ENCODE results near the gene NF2.
"Not testable (repeated sequence)": the region's sequence is repeated elsewhere in the genome, so short reads cannot be mapped to it uniquely, and the experiment has no call there.

The NF2 gene

GRCh38 chr22:29596408-29596807 is 7.0 kb upstream of the NF2 start:
- DNase-seq (ENCODE audit: low read depth), result no peak

- not testable (repeated sequence) for DNase-seq (ENCODE audit: low read depth)
These were observed 5.4 kb upstream of the NF2 start for GRCh38 chr22:29597871-29598683.

GRCh38 chr22:29598684-29599020 is 4.8 kb upstream of the NF2 start:
- no peak for DNase-seq (ENCODE audit: low read depth)

GRCh38 chr22:29604076-29604360 is 585 bp downstream of the NF2 start:
- DNase-seq (ENCODE audit: low read depth), result no peak

- no peak for DNase-seq (ENCODE audit: low read depth)
These were observed 2.1 kb downstream of the NF2 start for GRCh38 chr22:29605527-29605850.

- no peak for DNase-seq (ENCODE audit: low read depth)
These were observed 2.9 kb downstream of the NF2 start for GRCh38 chr22:29606320-29606719.

GRCh38 chr22:29607426-29607825 is 4.0 kb downstream of the NF2 start:
- no peak for DNase-seq (ENCODE audit: low read depth)

- DNase-seq (ENCODE audit: low read depth), result no peak
These were observed 5.7 kb downstream of the NF2 start for GRCh38 chr22:29609139-29609538.

GRCh38 chr22:29610780-29611179 is 7.3 kb downstream of the NF2 start:
- no peak for DNase-seq (ENCODE audit: low read depth)

GRCh38 chr22:29615705-29616327 is 12.4 kb downstream of the NF2 start:
- DNase-seq (ENCODE audit: low read depth), result no peak

- no peak for DNase-seq (ENCODE audit: low read depth)
These were observed 14.6 kb downstream of the NF2 start for GRCh38 chr22:29617922-29618629.

GRCh38 chr22:29621761-29622526 is 18.5 kb downstream of the NF2 start:
- DNase-seq (ENCODE audit: low read depth), result no peak

- no peak for DNase-seq (ENCODE audit: low read depth)
These were observed 19.6 kb downstream of the NF2 start for GRCh38 chr22:29623059-29623458.

- DNase-seq (ENCODE audit: low read depth), result no peak
These were observed 20.2 kb downstream of the NF2 start for GRCh38 chr22:29623553-29624169.

- DNase-seq (ENCODE audit: low read depth), result no peak
These were observed 21.8 kb downstream of the NF2 start for GRCh38 chr22:29625090-29625825.

GRCh38 chr22:29626497-29627195 is 23.2 kb downstream of the NF2 start:
- no peak for DNase-seq (ENCODE audit: low read depth)

GRCh38 chr22:29627196-29627535 is 23.7 kb downstream of the NF2 start:
- DNase-seq (ENCODE audit: low read depth), result no peak

- DNase-seq (ENCODE audit: low read depth), result no peak
These were observed 25.8 kb downstream of the NF2 start for GRCh38 chr22:29628996-29629902.

- no peak for DNase-seq (ENCODE audit: low read depth)
These were observed 26.6 kb downstream of the NF2 start for GRCh38 chr22:29629903-29630516.

- DNase-seq (ENCODE audit: low read depth), result no peak
These were observed 27.6 kb downstream of the NF2 start for GRCh38 chr22:29630987-29631386.

All from stimulated activated CD8-positive, alpha-beta memory T cell treated with anti-CD3 and anti-CD28 coated beads, Interleukin-15, amount 100 ng/mL, for 1 hour (primary cell).